ENCODE results near the gene CPEB4. TPM values are rescaled to one million over a fixed set of nuclear protein-coding genes. Genes with fewer than 3 reads are reported as not detected.

Gene CPEB4
- total RNA-seq, 1 donor from 2014 or later: 14.1 TPM

DNA sequence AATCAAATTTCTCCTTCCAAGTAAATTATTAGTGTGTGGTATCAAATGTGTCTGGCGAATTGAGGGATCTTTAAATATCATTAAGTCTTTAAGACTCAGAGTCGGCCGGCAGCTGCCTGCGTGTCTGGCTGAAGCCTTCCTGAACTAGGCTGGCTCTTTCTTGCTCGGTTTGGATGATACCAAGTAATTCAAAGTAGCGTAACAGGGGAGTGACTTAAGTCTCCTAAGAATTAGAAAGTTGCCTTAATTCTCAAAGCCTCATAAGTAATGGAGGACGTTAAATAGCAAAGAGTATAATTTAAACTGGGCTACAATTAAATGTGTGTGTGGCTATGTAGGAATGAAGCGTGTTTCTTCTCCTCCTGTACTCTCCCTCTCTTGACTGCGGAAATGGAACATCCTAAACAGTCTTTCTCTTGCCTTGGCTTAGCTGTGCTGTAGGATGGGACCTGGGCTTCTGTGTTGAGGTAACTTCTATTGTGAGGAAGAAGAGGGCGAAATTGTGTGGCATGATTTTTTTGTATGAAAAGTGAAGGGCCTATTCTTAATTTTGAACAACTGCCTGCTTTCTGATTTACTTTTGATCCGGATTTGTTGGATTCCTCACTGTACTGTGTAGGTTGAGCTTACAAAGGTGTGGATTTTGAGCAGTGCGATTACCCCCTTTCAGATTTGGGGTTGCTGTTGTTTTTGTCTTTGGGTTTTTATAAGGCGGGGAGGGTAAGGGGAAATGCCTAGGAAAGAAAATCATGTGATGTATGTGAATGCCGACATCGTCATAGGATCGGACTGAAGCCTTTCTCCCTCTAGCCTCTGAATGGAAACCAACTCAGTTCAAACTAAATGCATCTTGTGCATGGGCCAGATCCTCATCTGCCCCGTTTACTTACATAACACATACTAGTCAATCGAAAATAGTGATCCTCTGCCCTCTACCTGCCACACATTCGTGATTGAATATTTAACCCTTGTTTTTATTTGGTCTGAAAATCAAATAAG, 29.9 kb downstream of the CPEB4 start:
- intact Hi-C loops (cut with micrococcal nuclease): loop anchor here (1.0 to 10.0 kb wide), 6 partner anchors 30 to 853 kb away; partner anchors contain the start of genes BOD1, CPEB4 and STC2
- H3K4me3 Mint-ChIP-seq: no peak overlapping the region
- peaks cover 5% of the 10 kb centered on the region for H3K36me3 Mint-ChIP-seq (ENCODE audit: low read depth)
- no peaks in the 10 kb centered on the region for H3K27me3 Mint-ChIP-seq (ENCODE audit: insufficient read depth)
- H3K27ac Mint-ChIP-seq: no peak overlapping the region
- DNase-seq (ENCODE audit: low spot score): peak; percentile 44
- no peaks in the 10 kb centered on the region for H3K9me3 Mint-ChIP-seq
- H3K4me1 Mint-ChIP-seq (ENCODE audit: low read depth): no peaks in the 10 kb centered on the region

DNA sequence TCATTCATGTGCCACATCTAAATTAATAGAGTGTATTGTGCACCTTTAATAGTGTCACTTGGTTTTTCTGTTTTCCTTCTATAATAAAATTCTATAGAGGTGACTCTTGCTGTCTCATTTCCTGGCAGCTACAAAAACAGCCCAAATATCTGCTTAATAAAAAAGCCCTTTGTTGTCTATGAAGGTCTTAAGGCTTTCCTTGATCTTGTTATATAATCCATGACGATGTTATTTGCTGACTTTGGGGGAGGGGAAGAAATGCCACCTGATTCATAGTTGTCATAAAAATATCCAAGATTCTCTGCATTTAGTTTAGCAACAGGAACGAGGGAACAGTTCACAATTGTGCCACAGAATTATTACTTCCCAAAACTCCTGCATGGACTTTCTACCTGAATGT, 31.3 kb downstream of the CPEB4 start:
- intact Hi-C loops (cut with micrococcal nuclease): loop anchor here (10.0 kb wide), 2 partner anchors 595 to 855 kb away; partner anchors contain the start of gene STC2
- no peak for DNase-seq (ENCODE audit: low spot score)
- no peaks in the 10 kb centered on the region for H3K27me3 Mint-ChIP-seq (ENCODE audit: insufficient read depth)
- H3K4me1 Mint-ChIP-seq (ENCODE audit: low read depth): peaks cover 7% of the 10 kb centered on the region
- H3K36me3 Mint-ChIP-seq (ENCODE audit: low read depth): peaks cover 5% of the 10 kb centered on the region
- H3K9me3 Mint-ChIP-seq: no peaks in the 10 kb centered on the region
- H3K4me3 Mint-ChIP-seq: no peak overlapping the region
- H3K27ac Mint-ChIP-seq: no peak overlapping the region

DNA sequence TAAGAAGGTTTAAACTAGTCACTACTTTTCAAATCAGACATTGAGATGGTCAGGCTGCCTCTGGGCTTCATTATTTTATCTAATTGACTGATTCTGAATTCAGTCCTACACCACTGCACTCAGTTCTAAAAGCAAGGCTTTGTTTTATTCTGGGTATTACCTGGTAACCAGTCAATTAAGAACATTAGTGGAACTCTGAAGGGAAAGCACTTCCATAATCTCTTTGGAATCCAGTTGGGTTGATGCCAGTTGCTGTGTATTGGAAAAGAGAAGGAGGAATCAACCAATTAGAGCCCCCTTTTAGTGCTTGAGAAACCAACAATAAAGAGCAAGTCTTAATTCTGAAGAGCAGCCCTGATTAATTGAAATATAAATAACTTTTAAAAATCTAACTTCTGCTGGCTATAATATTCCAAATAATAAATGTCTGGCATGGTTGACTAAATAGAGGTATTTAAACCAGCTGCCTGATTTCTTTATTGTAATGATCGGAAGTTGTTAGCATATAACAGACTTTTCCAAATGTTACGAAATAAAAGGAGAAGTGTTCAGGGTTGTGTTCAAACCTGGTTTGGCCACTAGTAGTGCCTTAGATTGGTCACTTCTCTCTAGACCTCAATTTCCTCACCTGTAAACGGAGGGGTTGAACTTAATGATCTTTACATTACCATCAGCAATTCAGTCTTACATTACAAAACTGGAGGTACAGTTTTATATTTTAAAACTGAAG, 32.0 kb downstream of the CPEB4 start:
- Mint-ChIP-seq H3K4me1 (ENCODE audit: low read depth) (peaks cover 7% of the 10 kb centered on the region), H3K36me3 (ENCODE audit: low read depth) (peaks cover 5% of the 10 kb centered on the region), H3K4me3 (no peak overlapping the region), H3K27ac (no peak overlapping the region), H3K27me3 (ENCODE audit: insufficient read depth) (no peaks in the 10 kb centered on the region), H3K9me3 (no peaks in the 10 kb centered on the region)
- no peak for DNase-seq (ENCODE audit: low spot score)
- intact Hi-C loops (cut with micrococcal nuclease): no loop called here

DNA sequence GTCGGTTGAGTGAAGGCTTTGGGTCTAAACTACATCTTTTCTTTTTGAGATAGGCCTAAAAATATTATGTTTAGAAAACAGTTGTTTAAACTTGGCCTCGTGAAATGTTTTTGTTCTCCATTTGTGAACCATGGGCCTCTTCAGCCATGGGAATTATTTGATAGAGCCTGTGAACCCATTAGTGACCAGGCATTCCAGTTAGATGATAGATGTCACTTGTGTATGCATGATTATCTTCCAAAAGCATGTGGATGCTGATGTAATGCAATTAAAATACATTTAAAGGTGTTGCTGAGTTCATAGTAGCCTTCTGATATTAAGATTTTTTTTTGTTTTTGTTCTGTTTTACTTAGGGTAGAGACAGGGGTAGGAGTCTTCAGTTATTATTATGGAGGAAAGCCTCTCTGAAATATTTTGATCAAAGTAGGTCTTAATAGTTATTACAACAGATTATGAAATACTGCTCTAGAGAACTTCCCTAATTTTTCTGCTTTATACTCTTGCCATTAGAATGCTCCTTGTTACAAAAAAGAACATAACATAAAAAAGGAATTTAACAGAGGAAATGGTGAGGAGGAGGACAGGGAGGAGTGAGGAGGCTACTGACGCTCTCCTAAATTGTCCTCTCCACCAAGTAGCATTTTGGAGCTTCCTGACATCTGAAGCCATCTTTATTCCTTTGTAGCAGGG, 32.9 kb downstream of the CPEB4 start:
- DNase-seq (ENCODE audit: low spot score): no peak
- Mint-ChIP-seq H3K9me3 (no peaks in the 10 kb centered on the region), H3K4me1 (ENCODE audit: low read depth) (peaks cover 7% of the 10 kb centered on the region), H3K27ac (no peak overlapping the region), H3K4me3 (no peak overlapping the region), H3K27me3 (ENCODE audit: insufficient read depth) (no peaks in the 10 kb centered on the region), H3K36me3 (ENCODE audit: low read depth) (peaks cover 3% of the 10 kb centered on the region)
- intact Hi-C loops (cut with micrococcal nuclease): no loop called here

GRCh38 chr5:173922527-173922926, 34.4 kb downstream of the CPEB4 start:
- Mint-ChIP-seq H3K27ac (no peak overlapping the region), H3K27me3 (ENCODE audit: insufficient read depth) (no peaks in the 10 kb centered on the region), H3K4me1 (ENCODE audit: low read depth) (peaks cover 7% of the 10 kb centered on the region), H3K4me3 (no peak overlapping the region), H3K9me3 (no peaks in the 10 kb centered on the region), H3K36me3 (ENCODE audit: low read depth) (no peaks in the 10 kb centered on the region)
- intact Hi-C loops (cut with micrococcal nuclease): no loop called here
- no peak for DNase-seq (ENCODE audit: low spot score)

- intact Hi-C loops (cut with micrococcal nuclease): no loop called here
- Mint-ChIP-seq H3K27me3 (ENCODE audit: insufficient read depth) (no peaks in the 10 kb centered on the region), H3K36me3 (ENCODE audit: low read depth) (peaks cover under 1% of the 10 kb centered on the region)
Observed at GRCh38 chr5:173923218-173924095, 35.3 kb downstream of the CPEB4 start.

DNA sequence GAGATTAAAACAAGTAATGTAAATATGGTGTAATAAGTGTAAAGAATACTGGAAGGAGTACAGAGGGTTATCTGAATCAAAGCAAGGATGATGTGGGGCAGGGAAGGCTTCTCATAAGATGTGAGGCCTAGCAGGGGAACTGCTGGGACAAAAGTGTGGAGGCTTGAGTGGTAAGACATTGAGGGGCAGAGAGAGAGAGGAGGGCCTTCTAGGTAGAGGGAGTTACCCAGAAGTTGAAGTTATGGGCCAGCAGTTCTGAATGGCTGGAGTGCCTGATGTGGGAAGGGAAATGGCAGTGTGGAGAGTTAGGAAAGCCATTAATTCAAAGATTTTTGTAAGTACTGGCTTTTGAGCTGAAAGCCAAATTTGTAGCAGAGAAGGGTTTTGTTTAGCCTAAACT, 36.8 kb downstream of the CPEB4 start:
- H3K27ac Mint-ChIP-seq: no peak overlapping the region
- no peaks in the 10 kb centered on the region for H3K9me3 Mint-ChIP-seq
- H3K4me1 Mint-ChIP-seq (ENCODE audit: low read depth): peaks cover 7% of the 10 kb centered on the region

More at GRCh38 chr5:173923218-173924095, 35.3 kb downstream of the CPEB4 start:
- DNase-seq (ENCODE audit: low spot score): no peak
- peaks cover 7% of the 10 kb centered on the region for H3K4me1 Mint-ChIP-seq (ENCODE audit: low read depth)
- no peak overlapping the region for H3K4me3 Mint-ChIP-seq
- H3K27ac Mint-ChIP-seq: no peak overlapping the region
- no peaks in the 10 kb centered on the region for H3K9me3 Mint-ChIP-seq

DNA sequence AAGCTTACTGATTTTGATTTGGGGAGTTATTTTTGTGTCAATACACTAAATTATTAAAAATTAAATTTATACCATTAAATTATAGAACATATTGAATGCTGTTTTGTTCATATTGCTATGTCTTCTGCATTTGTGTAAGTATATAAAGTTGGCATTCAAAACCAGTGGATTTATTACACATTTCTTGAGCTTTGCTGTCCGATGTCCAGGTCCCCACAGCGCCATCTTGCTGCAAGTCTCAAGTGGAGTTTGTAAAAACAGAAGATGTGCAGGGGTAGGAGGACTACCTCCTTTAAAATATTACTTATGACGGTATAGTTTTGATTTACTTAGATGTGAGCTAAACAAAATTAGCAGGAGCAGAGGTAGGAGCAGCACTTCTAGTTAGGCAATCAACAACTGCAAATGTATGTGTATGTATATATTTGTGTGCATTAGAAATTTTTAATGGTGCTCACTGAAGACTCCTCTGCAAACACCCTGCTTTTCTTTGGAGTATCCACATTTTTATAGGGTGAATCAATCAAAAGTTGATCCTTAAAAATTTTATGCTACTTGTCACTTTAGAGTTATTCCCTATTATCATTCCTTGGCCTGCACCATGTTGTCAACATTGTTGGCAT, 37.4 kb downstream of the CPEB4 start:
- Mint-ChIP-seq H3K36me3 (ENCODE audit: low read depth) (peaks cover 3% of the 10 kb centered on the region), H3K27me3 (ENCODE audit: insufficient read depth) (no peaks in the 10 kb centered on the region), H3K9me3 (no peaks in the 10 kb centered on the region), H3K4me1 (ENCODE audit: low read depth) (peaks cover 7% of the 10 kb centered on the region), H3K27ac (no peak overlapping the region), H3K4me3 (no peak overlapping the region)
- DNase-seq (ENCODE audit: low spot score): peak; percentile 22
- intact Hi-C loops (cut with micrococcal nuclease): loop anchor here (1.0 kb wide), 1 partner anchor 306 kb away; no protein-coding TSS in a partner anchor

More for the DNA sequence above, 36.8 kb downstream of the CPEB4 start:
- Mint-ChIP-seq H3K36me3 (ENCODE audit: low read depth) (peaks cover 3% of the 10 kb centered on the region), H3K27me3 (ENCODE audit: insufficient read depth) (no peaks in the 10 kb centered on the region), H3K4me3 (no peak overlapping the region)
- no peak for DNase-seq (ENCODE audit: low spot score)
- intact Hi-C loops (cut with micrococcal nuclease): loop anchor here (1.0 kb wide), 1 partner anchor 306 kb away; no protein-coding TSS in a partner anchor

GRCh38 chr5:173926359-173926758, 38.2 kb downstream of the CPEB4 start:
- no peak overlapping the region for H3K27ac Mint-ChIP-seq
- intact Hi-C loops (cut with micrococcal nuclease): no loop called here
- peaks cover 7% of the 10 kb centered on the region for H3K4me1 Mint-ChIP-seq (ENCODE audit: low read depth)
- DNase-seq (ENCODE audit: low spot score): no peak
- no peaks in the 10 kb centered on the region for H3K27me3 Mint-ChIP-seq (ENCODE audit: insufficient read depth)
- H3K36me3 Mint-ChIP-seq (ENCODE audit: low read depth): peaks cover 3% of the 10 kb centered on the region
- H3K9me3 Mint-ChIP-seq: no peaks in the 10 kb centered on the region
- H3K4me3 Mint-ChIP-seq: no peak overlapping the region

- H3K36me3 Mint-ChIP-seq (ENCODE audit: low read depth): peaks cover 9% of the 10 kb centered on the region
- H3K4me1 Mint-ChIP-seq (ENCODE audit: low read depth): peaks cover 1% of the 10 kb centered on the region
- no peak overlapping the region for H3K27ac Mint-ChIP-seq
- no peak overlapping the region for H3K4me3 Mint-ChIP-seq
- no peaks in the 10 kb centered on the region for H3K27me3 Mint-ChIP-seq (ENCODE audit: insufficient read depth)
- H3K9me3 Mint-ChIP-seq: no peaks in the 10 kb centered on the region
- DNase-seq (ENCODE audit: low spot score): no peak
- intact Hi-C loops (cut with micrococcal nuclease): no loop called here
Observed at GRCh38 chr5:173928871-173929574, 40.9 kb downstream of the CPEB4 start.

- no peak overlapping the region for H3K4me3 Mint-ChIP-seq
- no peaks in the 10 kb centered on the region for H3K27me3 Mint-ChIP-seq (ENCODE audit: insufficient read depth)
- H3K27ac Mint-ChIP-seq: no peak overlapping the region
- no peak for DNase-seq (ENCODE audit: low spot score)
- H3K4me1 Mint-ChIP-seq (ENCODE audit: low read depth): no peaks in the 10 kb centered on the region
- intact Hi-C loops (cut with micrococcal nuclease): no loop called here
- peaks cover 9% of the 10 kb centered on the region for H3K36me3 Mint-ChIP-seq (ENCODE audit: low read depth)
- no peaks in the 10 kb centered on the region for H3K9me3 Mint-ChIP-seq
Observed at GRCh38 chr5:173932695-173933139, 44.6 kb downstream of the CPEB4 start.

Measured in activated T-helper 1 cell treated with anti-CD3 and anti-CD28 coated beads, Interleukin-12 subunit alpha, Interleukin-12 subunit beta, Interleukin-2, Interleukin-4 antibody, amounts not matched to agents 30 ng/mL and 10 ng/mL and 1 ng/mL, durations not matched to agents 14 hours and 24 hours and 36 hours (primary cell).